ENCODE measurements around the gene VWC2L.

VWC2L gene

DNA sequence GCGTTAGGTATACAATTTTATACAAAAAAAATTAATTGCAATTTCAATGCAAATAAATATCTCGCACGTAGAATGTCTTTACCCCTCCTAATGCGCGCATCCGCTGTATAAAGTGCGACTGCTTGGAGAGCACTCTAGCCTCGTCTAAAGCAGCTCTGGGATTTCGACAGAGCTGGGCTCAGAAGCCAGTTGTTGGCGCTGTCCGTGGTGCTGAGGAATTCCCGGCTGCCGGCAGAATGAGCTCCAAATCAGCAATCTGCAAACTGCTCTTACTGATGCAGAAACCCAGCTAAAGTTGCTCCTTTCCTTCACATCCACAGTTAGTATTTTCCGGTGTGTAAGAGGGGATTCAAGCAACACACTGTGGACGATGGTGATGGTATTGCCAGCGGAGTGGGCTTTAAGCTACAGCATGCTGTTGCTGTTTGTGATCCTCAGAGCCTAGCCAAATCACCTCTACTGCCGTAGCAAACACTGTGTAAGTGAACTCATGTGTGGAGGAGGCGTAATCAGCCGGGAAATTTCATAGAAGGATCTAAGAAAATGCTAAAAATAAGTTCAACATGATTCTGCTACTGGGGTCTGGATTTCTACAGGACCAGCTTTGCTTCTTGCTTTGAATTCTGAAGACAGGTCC is at the start of gene VWC2L:
Gene VWC2L, plus strand, starts transcription at position 137 of the 637 bp plus-strand sequence. CDS start 3,140 bp downstream, outside the sequence.
- DNase-seq, result peak; percentile 85

GRCh38 chr2:214361116-214361515 is 49.7 kb upstream of the VWC2L start:
- no peak for DNase-seq

- DNase-seq, result no peak
These were observed 45.3 kb upstream of the VWC2L start for GRCh38 chr2:214365549-214365948.

DNA sequence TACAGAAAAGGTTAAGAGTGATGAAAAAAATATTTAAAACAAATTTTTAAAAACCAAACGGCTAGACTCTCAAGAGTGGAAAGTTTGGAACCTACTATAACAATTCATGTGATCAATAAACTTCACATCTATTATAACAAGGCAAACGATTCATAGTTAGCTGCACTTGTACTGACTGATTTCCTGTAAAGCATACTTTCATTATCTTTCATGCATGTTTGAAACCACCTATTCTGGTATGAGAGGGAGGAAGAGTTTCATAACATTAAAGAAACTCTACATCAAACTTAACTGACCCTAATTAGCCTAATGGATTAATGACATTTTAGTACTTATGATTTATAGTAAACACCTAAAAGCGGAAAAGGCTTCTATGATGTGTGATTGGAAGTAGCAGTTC is 43.7 kb upstream of the VWC2L start:
- DNase-seq, result no peak

GRCh38 chr2:214376618-214377285 is 34.1 kb upstream of the VWC2L start:
- DNase-seq, result peak; percentile 36

- DNase-seq, result peak; percentile 69
These were observed 33.6 kb upstream of the VWC2L start for GRCh38 chr2:214377286-214377624.

DNA sequence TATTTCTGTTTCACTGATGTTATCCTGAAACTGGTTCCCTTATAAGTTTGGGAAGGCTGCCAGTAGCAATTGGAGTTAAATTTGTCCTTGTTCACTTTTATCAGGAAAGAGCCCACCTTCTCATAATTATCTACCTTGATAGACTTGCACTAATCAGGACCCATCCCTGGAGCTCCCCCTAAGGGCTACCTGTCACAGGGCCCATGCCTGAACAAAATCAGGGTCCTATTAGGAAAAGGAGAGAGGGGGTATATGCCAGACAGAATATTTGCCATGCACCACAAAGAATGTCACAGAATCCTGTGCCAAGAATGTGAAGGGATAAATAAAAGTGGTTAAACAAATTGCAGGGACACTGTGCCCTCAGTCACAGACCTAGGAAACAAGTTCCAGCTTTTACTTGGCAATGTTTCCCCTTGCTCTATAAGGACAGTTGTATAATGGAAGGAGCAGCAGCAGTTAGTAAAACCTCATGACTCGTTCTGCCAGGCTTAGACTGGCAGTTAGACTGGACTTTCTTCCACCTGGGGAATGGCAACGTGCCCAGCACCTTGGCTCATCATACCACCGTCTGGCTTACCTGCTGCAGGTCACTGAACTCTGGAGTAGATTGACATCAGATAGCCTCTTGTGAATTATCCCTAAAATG is 32.3 kb upstream of the VWC2L start:
- no peak for DNase-seq

- DNase-seq, result peak; percentile 32
These were observed 31.6 kb upstream of the VWC2L start for GRCh38 chr2:214379227-214379626.

- no peak for DNase-seq
These were observed 30.2 kb upstream of the VWC2L start for GRCh38 chr2:214380681-214381080.

DNA sequence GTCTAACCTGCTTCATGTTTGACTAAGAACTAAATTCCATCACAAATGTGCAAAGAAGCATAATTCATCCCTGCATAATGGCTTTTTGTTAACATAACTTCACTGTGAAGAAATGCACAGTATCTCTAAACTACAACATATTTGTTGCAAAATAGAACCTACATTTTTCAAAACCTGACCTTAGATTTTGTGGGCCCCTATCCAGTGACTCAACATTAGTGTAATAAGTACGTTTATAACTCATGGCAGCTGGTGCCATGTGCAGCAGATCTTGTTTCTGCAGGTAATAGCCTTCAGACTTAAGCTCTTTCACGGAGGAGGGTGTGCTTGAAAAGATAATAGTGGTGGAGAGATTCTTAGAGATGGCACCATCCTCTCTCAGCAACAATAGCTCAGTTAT is 28.6 kb upstream of the VWC2L start:
- peak; percentile 84 for DNase-seq

- no peak for DNase-seq
These were observed 24.1 kb upstream of the VWC2L start for GRCh38 chr2:214386720-214387119.

- no peak for DNase-seq
These were observed 21.5 kb upstream of the VWC2L start for GRCh38 chr2:214389334-214389733.

- peak; percentile 31 for DNase-seq
These were observed 17.1 kb upstream of the VWC2L start for GRCh38 chr2:214393796-214394195.

DNA sequence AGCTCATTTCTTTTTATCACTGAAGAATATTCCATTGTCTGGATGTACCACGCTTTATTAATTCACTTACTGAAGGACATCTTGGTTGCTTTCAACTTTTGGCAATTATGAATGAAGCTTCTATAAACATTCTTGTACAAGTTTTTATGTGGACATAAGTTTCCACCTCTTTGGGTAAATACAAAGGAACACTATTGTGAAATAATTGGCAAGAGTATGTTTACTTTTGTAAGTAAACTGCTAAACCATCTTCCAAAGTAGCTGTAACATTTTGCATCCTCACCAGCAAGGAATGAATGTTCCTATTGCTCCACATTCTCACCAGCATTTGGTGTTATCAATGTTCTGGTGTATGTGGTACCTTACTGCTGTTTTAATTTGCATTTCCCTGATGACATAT is 15.8 kb upstream of the VWC2L start:
- DNase-seq, result peak; percentile 61

DNA sequence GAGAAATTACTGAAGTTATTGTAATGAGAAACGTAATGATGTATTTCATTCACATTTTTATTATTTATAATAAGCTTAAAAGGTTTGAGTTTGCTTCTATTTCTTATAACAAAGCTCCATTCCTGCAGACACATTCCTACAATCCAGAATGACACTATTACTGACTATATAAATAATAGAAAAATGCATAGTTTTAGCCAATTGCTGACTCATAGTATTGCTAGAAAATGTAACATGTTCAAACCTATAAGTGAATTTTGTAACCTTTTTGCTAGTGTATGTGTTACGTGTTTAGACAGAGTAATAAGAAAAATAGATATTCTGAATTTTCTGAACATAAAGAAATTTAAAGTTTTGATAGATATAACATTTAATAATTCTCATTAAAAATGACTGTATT is 9.3 kb upstream of the VWC2L start:
- DNase-seq, result peak; percentile 71

- DNase-seq, result peak; percentile 45
These were observed 602 bp upstream of the VWC2L start for GRCh38 chr2:214410128-214410775.

DNA sequence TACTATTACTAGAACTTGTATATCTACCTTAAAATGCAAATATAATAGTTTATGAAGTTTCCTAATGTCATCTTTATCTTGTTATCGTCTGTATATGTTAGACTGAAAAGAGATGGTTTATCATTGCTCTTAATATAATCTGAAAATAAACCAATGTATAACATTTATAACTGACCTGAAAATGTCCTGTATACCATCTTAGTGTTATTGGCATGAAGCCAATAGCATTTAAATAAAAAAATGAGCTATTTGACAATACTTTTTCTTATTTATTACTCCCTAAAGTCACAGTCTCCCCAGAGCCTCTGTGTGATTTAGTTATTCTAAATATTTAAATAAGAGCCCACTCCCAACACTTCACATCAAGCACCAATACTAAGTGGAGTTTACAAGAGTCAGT is 1.8 kb downstream of the VWC2L start:
- no peak for DNase-seq

- no peak for DNase-seq
These were observed 25.6 kb downstream of the VWC2L start for GRCh38 chr2:214436470-214436869.

DNA sequence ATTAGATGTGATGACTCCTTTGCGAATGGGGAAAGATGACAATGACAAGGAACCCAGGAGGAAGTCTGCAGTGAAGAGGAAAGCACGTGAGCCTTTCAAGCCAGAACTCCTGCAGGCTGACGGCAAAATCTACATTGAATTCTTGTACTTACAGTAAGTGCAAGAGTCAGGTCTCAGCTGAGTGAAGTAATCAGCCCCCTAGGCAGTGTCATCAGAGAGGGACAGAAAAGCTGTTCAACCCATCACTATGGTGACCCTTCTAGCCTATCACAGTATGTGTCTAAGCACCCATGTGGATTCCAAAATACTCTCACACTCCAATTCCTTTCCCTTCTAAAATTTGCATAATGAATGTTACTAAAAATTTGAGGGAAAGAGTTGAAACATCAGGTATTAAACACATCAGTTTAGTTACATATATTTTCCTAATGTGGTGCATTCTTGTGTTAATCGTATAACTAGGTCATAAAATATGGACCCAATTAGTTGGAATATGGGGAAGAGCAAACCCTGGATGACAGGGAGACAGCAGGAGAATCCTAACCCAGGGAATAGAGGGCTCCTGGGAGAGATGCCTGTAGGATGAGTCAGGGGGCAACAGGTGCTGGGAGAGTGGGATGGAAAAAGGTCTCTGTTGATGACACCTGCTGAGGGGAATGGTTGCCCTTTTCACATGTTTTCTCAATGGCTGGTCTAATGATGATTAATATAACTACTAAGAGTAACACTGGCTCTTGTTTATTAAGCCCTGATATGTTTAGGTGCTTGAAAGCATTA is 39.5 kb downstream of the VWC2L start:
- no peak for DNase-seq

- no peak for DNase-seq
These were observed 40.8 kb downstream of the VWC2L start for GRCh38 chr2:214451516-214452275.

GRCh38 chr2:214465363-214466146 is 54.7 kb downstream of the VWC2L start:
- DNase-seq, result peak; percentile 81

Data from HCEC 1CT (cell line).